Muscle layer of duodenum (tissue), 2 donors: Measurements from ENCODE around the gene TAP1.

Source experiments
- H3K27ac ChIP-seq: one replicate; pipeline ENCODE4 v1.7.0; 2013; ENCODE audit warnings: mild to moderate bottlenecking, low read length
- H3K27me3 ChIP-seq: one replicate; pipeline ENCODE4 v1.7.0; 2013; ENCODE audit warnings: low read depth, mild to moderate bottlenecking, control low read depth, low read length
- H3K36me3 ChIP-seq, 2 donors: one replicate each; pipeline ENCODE4 v1.7.0; 2013; ENCODE audit warnings: low read length in 2 of 2, control low read depth in 1 of 2, mild to moderate bottlenecking in 1 of 2; ENCODE audit not compliant: insufficient read depth in 2 of 2, control insufficient read depth in 1 of 2
- H3K4me1 ChIP-seq, 2 donors: one replicate each; pipeline ENCODE4 v1.7.0; 2013; ENCODE audit warnings: low read length in 2 of 2, mild to moderate bottlenecking in 2 of 2, control low read depth in 1 of 2, moderate library complexity in 1 of 2; ENCODE audit not compliant: insufficient read depth in 2 of 2, control insufficient read depth in 1 of 2
- H3K4me3 ChIP-seq, 2 donors: one replicate each; pipeline ENCODE4 v1.7.0; 2013; ENCODE audit warnings: low read length in 2 of 2, low read depth in 1 of 2, mild to moderate bottlenecking in 1 of 2
- H3K9me3 ChIP-seq, 2 donors: one replicate each; pipeline ENCODE4 v1.7.0; 2013; ENCODE audit warnings: low read length in 2 of 2, control low read depth in 1 of 2, mild to moderate bottlenecking in 1 of 2; ENCODE audit not compliant: control insufficient read depth in 1 of 2
- donor health status: healthy.

Gene TAP1

DNA sequence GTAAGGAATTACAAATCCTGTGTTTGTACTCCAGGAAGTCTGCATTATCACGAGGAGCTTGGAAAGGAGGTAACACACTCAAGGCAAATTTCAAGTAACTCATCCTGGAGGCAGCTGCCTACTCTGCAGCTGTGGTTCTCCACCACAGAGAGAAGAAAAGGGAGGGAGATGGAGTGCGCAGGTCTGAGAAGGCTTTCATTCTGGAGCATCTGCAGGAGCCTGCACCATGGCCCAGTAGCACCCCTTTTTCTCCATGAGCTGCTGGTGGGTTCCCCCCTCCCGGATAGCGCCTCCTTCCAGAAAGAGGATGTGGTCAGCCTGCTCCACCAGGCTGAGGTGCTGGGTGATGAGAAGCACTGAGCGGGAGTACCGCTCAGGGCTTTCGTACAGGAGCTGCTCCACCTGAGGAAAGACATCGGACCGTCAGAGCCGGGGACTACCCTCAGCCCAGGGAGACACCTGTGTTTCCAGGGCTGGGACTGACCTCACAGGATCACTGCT, 8.1 kb downstream of the TAP1 start:
- Histone ChIP-seq H3K27me3 (no peaks in the 10 kb centered on the region), H3K4me1 (peaks cover 13 to 26% of the 10 kb centered on the region in 2 donors), H3K36me3 (peaks cover 46 to 61% of the 10 kb centered on the region in 2 donors), H3K4me3 (peak overlapping the region; percentile 83 to 92), H3K9me3 (no peaks in the 10 kb centered on the region), H3K27ac (peak overlapping the region; percentile 99)

GRCh38 chr6:32844839-32845383, 8.6 kb downstream of the TAP1 start:
- Histone ChIP-seq H3K4me1 (peaks cover 13 to 26% of the 10 kb centered on the region in 2 donors), H3K36me3 (peaks cover 44 to 59% of the 10 kb centered on the region in 2 donors), H3K27ac (peak overlapping the region; percentile 99), H3K9me3 (no peaks in the 10 kb centered on the region), H3K27me3 (no peaks in the 10 kb centered on the region), H3K4me3 (peak overlapping the region; percentile 83 to 92)

DNA sequence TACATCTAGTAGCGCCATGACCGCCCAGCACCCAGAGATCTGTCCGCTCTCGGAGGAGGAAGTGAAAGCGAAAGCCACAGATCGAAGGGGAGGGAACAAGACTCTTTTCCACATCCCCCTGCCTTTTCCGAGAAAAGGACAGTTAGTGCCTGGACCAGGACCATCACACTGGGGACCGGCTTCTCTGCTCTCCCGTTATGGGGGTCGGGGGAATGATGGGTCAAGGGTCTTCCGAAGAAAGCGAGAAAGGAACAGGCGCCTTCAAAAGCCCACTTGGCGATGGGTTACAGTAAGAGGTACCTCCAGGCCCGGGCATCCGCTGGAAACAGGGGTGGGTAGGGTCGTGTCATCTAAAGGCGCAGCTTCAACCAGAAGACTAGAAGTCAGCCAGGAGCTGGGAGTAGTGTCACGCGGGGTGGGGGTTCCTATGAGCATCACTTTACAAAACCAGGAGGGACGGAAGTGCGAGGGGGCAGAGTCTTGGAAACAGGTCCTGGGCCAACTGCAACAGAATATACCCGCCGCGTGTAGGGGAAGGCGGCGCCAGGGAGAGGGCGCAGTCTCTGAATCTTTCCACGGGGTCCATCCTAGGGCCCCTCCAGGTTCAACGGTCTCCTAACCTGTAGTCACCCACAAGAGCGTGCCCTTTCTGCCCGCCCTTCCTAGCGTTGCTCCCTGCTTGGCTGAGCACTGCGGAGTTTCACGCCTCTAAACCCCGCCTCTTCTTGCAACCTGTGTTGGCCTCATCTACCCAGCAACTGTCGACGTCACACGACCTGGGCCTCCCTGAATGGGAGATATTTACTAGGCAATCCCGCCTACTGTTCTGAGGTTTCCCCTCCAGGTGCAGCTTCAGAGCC, 9.3 kb downstream of the TAP1 start, which contains the start of gene PSMB8:
PSMB8 (minus strand) TSS at position 69 of the 860 bp plus-strand sequence; CDS start at position 18, 51 bp downstream.
- Histone ChIP-seq H3K4me3 (peak within 1 kb of the TSS; percentile 83 to 92), H3K27ac (peak within 1 kb of the TSS; percentile 99), H3K27me3 (no peaks in the 10 kb centered on the region), H3K36me3 (peaks cover 42 to 56% of the 10 kb centered on the region in 2 donors), H3K4me1 (peaks cover 13 to 26% of the 10 kb centered on the region in 2 donors), H3K9me3 (no peaks in the 10 kb centered on the region)

GRCh38 chr6:32843331-32843978, 10.0 kb downstream of the TAP1 start:
- no peaks in the 10 kb centered on the region for H3K27me3 ChIP-seq
- H3K27ac ChIP-seq = peak overlapping the region; percentile 99
- H3K4me1 ChIP-seq = peaks cover 13 to 26% of the 10 kb centered on the region in 2 donors
- no peaks in the 10 kb centered on the region for H3K9me3 ChIP-seq
- peak overlapping the region; percentile 83 to 92 for H3K4me3 ChIP-seq
- peaks cover 35 to 52% of the 10 kb centered on the region in 2 donors for H3K36me3 ChIP-seq

- peak overlapping the region; percentile 99 for H3K27ac ChIP-seq
- no peaks in the 10 kb centered on the region for H3K9me3 ChIP-seq
- peak overlapping the region; percentile 83 to 92 for H3K4me3 ChIP-seq
- peaks cover 31 to 46% of the 10 kb centered on the region in 2 donors for H3K36me3 ChIP-seq
- no peaks in the 10 kb centered on the region for H3K27me3 ChIP-seq
- peaks cover 13 to 30% of the 10 kb centered on the region in 2 donors for H3K4me1 ChIP-seq
Measured at GRCh38 chr6:32842690-32843089, 10.8 kb downstream of the TAP1 start.

DNA sequence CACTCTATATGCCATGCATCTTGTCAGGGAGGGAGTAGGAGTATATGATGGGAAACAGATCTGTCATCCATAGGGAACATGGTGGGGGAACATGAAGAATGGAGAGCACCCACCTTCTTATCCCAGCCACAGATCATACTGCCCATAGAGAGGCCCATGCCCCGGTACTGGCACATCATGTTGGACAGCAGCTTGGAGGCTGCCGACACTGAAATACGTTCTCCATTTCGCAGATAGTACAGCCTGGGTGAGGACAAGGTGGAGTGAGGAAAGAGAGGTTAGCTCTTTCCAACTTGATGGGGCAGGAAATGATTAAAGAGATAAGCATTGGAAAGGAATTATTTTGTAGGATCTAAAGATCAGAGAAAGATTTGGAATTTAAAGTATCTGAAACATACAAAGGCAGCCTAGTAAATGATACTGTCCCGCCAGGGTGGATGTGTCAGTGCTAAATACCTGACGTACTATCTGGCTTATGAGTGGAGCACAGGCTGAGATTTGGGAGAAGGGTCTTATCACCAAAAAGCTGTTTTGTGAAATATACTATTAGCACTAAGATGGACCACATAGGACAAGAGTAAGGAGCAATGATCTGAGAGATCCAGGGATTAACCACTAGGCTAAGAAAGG, 11.4 kb downstream of the TAP1 start:
- Histone ChIP-seq H3K36me3 (peaks cover 26 to 40% of the 10 kb centered on the region in 2 donors), H3K4me3 (peak overlapping the region in 1 of 2 donors; percentile 92), H3K27ac (no peak overlapping the region), H3K27me3 (no peaks in the 10 kb centered on the region), H3K9me3 (no peaks in the 10 kb centered on the region), H3K4me1 (peaks cover 13 to 32% of the 10 kb centered on the region in 2 donors)

GRCh38 chr6:32840604-32841246, 12.8 kb downstream of the TAP1 start:
- no peaks in the 10 kb centered on the region for H3K9me3 ChIP-seq
- H3K4me1 ChIP-seq = peaks cover 13 to 32% of the 10 kb centered on the region in 2 donors
- no peak overlapping the region for H3K27ac ChIP-seq
- peaks cover 22 to 37% of the 10 kb centered on the region in 2 donors for H3K36me3 ChIP-seq
- no peaks in the 10 kb centered on the region for H3K27me3 ChIP-seq
- H3K4me3 ChIP-seq = no peak overlapping the region

- Histone ChIP-seq H3K27me3 (no peaks in the 10 kb centered on the region), H3K27ac (no peak overlapping the region), H3K4me1 (peaks cover 10 to 21% of the 10 kb centered on the region in 2 donors), H3K9me3 (no peaks in the 10 kb centered on the region), H3K4me3 (no peak overlapping the region), H3K36me3 (peaks cover 31 to 33% of the 10 kb centered on the region in 2 donors)
Measured at GRCh38 chr6:32839356-32839755, 14.1 kb downstream of the TAP1 start.

GRCh38 chr6:32838114-32838958, 15.2 kb downstream of the TAP1 start, which contains the start of gene TAP2:
TAP2 (minus strand) TSS chr6:32838739; CDS start chr6:32838233, 506 bp downstream.
- Histone ChIP-seq H3K4me3 (peak within 1 kb of the TSS; percentile 71 to 73), H3K36me3 (peaks cover 31 to 38% of the 10 kb centered on the region in 2 donors), H3K4me1 (peaks cover 10 to 20% of the 10 kb centered on the region in 2 donors), H3K27me3 (no peaks in the 10 kb centered on the region), H3K9me3 (no peaks in the 10 kb centered on the region), H3K27ac (peak within 1 kb of the TSS; percentile 74)
